PC-9 (cell line): ENCODE data around the gene SEMA6C.

ENCODE experiments used
- CTCF ChIP-seq: fragments of 200-600 bp; sonication (generic); conservative IDR thresholded peaks from 2 replicates; pipeline ENCODE4 v1.6.1; 2017; ENCODE audit warnings: mixed run types, antibody characterized with exemption, mild to moderate bottlenecking, moderate library complexity
- EZH2 ChIP-seq: fragments of 200-600 bp; sonication (generic); IDR thresholded peaks from 2 replicates; pipeline ENCODE4 v1.8.0; 2017; ENCODE audit warnings: antibody characterized with exemption, low read depth

GRCh38 chr1:151157067-151157531 lies 10.7 kb upstream of the SEMA6C start:
- TF ChIP-seq CTCF (no peak), EZH2 (no peak)
